NCI-H1105 (cell line): ENCODE measurements around the gene RNASEH2B.

Experiments used
- DNase-seq: peaks from one replicate; lab custom pipeline; 2025; lab: John Stamatoyannopoulos, UW

RNASEH2B gene

GRCh38 chr13:50995854-50996253, 86.3 kb downstream of the RNASEH2B start:
- DNase-seq = no peak

GRCh38 chr13:50998326-50998725, 88.7 kb downstream of the RNASEH2B start:
- no peak for DNase-seq

- no peak for DNase-seq
Measured at GRCh38 chr13:50999641-51000040, 90.0 kb downstream of the RNASEH2B start.

- DNase-seq = no peak
Measured at GRCh38 chr13:51000061-51000460, 90.5 kb downstream of the RNASEH2B start.

- peak; percentile 45 for DNase-seq
Measured at GRCh38 chr13:51000571-51001260, 91.1 kb downstream of the RNASEH2B start.

DNA sequence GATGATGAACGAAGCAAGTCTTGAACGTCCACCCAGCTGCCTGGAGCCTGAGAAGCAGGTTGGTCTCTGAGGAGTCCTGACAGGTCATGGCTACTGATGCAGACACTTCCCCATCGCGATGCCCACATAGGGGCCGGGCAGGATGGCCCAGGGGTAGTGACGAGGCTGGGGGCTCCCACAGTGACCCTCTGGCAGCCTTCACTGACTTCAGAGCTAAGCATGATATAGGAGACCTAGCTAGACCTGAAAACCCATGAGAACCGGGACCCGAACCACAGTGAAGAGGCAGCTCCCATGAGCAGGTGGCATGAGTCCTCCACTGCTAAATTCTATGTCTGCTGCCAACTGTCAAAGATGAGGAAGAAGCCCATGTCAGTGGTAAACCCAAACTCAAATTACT, 91.7 kb downstream of the RNASEH2B start:
- DNase-seq = no peak

DNA sequence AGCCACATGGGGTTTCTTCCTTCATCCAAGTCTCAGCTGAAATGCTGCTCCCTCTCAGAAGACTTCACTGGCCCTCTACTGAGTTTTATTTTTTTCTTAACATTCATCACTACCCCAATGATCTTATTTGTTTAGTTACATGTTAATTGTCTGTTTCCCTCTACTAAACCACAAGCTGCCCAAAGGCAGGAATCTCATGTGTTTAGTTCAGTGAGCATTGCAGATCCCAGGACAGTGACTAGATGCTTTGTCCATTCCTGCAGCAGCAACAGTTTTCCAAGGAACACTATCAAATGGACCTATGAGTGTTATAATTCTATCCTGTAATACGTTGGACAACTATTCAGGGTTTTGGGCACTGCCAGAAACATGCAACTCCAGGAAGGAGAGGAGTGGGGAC, 93.1 kb downstream of the RNASEH2B start:
- no peak for DNase-seq

- no peak for DNase-seq
Measured at GRCh38 chr13:51003642-51004041, 94.1 kb downstream of the RNASEH2B start.

DNA sequence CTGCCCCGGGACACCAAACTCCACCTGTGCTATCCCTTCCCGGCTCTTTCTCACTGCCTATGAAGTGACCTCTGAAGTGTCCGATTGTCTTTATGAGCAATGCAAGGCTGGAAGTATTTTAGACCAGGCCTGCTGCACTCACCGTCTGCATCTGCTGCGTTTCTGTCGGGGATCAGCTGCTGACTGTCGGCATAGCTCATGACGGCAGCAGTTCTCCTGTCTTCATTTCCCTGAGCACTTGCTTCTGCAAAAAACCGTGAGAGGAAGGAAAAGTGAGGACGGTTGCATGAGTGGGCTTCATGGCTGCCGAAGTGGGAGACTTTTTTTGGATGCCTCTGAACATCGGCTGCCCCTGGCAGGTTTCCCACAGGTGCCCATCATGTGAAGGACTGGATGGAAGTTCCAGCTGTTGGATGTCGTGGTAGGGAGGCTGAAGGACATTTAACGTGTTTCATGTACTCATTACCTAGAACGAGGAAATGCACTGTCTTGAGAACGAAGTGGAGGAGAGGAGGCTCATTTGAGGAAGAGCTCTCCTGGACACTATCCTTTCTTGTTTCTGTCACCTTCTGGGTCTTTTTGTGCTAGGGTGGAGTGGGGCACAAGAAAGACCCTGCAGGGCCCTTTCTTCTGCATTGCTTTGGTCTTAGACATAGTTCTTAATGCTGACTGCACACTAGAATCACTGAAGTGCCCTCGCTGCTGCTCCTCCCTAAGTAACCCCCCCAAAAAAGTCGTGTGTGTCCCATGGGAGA, 94.7 kb downstream of the RNASEH2B start:
- no peak for DNase-seq

- DNase-seq = no peak
Measured at GRCh38 chr13:51004918-51005460, 95.4 kb downstream of the RNASEH2B start.

GRCh38 chr13:51005566-51005965, 96.0 kb downstream of the RNASEH2B start:
- DNase-seq = no peak
